ENCODE results near the gene VIPR2.

Gene VIPR2

DNA sequence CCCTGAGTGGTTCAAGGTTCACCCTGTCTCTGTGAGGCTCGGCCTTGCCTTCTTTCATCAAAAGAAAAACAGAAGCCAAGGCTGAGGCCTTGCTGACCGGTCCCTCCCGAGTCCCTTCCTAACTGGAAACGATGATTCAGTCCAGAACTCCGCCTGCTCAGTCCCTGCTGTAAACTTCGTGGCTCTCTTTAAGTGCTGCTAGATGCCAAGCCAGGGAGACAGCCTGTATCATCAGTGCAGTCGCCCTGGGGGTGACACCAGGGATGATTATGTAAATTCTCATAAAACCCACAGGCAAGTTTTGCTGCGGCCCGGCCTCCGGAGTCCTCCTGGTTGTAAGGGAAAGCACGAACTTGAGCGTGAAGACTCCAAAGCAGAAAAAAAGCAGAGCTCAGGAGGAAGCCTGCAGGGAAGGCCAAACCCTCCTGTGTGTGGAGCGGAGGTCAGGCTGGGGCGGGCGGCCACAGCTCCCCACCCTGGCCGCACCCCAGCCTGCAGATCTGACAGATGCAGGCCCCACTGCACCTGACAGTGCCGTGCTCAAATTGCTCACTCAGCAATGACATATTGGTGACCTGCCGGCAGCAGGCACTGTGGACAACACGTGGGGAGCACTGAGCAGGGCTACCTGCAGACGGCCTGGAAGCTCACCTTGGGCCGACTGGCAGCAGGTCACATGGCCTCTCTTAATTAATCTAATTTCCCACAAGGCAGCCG is 164.9 kb downstream of the VIPR2 start:
- DNase-seq: no peak

DNA sequence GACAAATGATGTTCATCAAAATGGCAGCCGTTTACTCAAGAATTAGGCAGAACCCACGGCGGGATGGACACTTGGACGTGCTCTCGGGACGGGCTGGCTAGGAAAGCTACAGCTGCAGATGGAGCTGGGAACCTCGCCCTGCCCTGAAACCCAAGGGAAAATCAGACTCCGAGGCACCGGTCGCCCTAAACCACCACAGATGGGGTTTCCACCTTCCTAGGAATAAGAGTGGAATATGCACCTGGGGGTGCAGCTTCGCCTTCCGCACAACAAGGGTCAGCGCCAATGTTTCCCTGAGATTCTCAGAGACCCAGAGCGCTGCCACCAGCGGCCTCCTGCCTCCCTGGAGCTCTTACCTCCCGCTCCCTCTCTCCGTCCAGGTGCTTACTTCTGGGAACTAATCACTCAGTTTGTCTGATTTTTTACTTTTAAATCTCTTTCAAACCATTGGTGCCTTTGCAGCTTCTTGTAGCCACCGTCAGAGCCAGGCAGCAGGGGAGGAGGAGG is 165.6 kb downstream of the VIPR2 start:
- no peak for DNase-seq

All from activated T-cell treated with anti-CD3 and anti-CD28 coated beads, Interleukin-2, amount 50 U/mL, for 1 hour (primary cell).